ENCODE data around the gene FAM131A.
A peak's percentile ranks its signal among the peaks of the same experiment; 100 is the strongest.

The FAM131A gene, protein sequence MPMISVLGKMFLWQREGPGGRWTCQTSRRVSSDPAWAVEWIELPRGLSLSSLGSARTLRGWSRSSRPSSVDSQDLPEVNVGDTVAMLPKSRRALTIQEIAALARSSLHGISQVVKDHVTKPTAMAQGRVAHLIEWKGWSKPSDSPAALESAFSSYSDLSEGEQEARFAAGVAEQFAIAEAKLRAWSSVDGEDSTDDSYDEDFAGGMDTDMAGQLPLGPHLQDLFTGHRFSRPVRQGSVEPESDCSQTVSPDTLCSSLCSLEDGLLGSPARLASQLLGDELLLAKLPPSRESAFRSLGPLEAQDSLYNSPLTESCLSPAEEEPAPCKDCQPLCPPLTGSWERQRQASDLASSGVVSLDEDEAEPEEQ

DNA sequence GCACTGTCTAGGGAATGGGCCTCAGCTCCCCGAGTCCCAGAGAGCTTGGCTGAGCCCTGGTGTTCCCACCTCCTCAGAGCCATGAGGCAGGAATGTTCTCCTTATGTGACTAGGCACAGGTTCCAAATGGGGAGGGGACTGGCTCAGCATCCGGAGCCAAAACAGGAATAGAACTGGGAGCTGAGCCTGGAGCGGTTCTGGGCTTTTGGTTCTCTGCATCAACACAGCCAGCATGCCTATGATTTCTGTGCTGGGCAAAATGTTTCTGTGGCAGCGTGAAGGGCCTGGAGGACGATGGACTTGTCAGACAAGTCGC is at the start of gene FAM131A:
TSS of gene FAM131A (plus strand) at position 202 of the 316 bp plus-strand sequence. CDS start at position 233, 31 bp downstream.
- DNase-seq (ENCODE audit: low read depth, low spot score): peak; percentile 70

DNA sequence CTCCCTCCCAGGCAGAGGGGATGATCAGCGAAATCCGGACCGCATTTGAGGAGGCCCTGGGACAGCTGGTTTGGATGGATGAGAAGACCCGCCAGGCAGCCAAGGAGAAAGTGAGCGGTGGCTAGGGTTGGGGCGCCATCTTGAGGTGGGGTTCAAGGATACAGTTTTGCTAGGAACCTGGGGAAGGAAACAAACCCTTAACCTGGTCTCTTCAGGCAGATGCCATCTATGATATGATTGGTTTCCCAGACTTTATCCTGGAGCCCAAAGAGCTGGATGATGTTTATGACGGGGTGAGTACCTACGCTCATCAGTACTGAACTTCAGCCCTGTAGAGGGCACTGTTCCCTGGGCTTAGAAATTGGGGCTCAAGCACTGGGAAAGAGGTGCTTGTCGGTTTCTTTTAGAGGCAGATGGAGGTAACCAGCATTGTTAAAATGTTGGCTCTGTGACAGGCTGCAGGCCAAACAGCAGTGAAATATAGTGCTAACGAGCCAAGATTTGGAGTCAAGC is 47.9 kb upstream of the FAM131A start:
- DNase-seq (ENCODE audit: low read depth, low spot score): peak; percentile 67

DNA sequence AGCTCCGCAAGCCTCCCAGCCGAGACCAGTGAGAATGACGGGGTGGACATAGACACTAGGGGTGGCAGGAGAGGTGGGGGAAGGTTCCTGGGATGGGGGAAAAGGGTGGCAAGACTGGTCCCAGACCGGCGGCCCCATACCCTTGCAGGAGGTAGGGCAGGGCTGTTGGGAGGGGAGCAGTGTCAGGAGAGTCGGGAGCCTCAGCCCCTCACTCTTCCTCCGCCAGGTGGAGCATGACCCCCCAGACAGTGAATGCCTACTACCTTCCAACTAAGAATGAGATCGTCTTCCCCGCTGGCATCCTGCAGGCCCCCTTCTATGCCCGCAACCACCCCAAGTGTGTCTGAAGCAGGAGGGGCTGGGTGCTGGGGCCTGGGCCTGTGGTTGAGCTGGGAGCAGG is 47.1 kb upstream of the FAM131A start:
- no peak for DNase-seq (ENCODE audit: low read depth, low spot score)

DNA sequence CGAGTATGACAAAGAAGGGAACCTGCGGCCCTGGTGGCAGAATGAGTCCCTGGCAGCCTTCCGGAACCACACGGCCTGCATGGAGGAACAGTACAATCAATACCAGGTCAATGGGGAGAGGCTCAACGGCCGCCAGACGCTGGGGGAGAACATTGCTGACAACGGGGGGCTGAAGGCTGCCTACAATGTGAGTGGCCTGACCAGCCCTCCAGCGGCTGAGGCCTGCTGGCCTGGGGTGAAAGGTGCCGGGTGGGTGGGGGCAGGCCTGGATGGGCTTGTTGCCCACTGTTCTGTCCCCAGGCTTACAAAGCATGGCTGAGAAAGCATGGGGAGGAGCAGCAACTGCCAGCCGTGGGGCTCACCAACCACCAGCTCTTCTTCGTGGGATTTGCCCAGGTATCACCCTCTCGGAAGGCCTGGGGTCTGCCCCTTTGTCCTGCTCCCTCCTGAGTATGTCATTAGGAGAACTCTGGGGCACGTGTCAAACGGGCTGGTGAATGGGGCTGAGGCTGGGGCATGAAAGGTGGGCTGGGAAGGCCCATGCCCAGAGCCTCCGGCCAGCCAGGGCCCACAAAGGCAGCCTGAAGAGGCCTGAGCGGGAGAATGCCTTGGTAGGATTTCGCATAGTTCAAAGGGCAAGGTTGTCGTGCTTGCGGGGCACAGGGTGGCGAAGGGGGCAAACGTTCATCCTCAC is 46.2 kb upstream of the FAM131A start:
- DNase-seq (ENCODE audit: low read depth, low spot score): no peak

DNA sequence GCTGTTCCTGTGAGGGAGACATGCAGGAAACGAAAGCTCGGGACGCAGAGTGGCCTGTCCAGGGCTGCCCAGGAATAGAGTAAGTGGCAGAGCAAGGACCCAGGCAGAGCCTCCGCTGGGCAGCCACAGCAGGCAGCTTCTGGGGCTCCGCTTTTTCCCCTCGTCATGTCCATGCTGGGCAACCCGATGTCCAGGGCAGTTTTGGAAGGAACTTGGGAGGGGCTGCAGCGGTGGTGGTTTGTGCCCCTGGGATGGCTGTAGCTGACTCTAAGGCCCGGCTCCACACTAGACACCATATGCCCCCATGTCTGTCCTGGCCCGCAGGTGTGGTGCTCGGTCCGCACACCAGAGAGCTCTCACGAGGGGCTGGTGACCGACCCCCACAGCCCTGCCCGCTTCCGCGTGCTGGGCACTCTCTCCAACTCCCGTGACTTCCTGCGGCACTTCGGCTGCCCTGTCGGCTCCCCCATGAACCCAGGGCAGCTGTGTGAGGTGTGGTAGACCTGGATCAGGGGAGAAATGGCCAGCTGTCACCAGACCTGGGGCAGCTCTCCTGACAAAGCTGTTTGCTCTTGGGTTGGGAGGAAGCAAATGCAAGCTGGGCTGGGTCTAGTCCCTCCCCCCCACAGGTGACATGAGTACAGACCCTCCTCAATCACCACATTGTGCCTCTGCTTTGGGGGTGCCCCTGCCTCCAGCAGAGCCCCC is 45.5 kb upstream of the FAM131A start:
- no peak for DNase-seq (ENCODE audit: low read depth, low spot score)

DNA sequence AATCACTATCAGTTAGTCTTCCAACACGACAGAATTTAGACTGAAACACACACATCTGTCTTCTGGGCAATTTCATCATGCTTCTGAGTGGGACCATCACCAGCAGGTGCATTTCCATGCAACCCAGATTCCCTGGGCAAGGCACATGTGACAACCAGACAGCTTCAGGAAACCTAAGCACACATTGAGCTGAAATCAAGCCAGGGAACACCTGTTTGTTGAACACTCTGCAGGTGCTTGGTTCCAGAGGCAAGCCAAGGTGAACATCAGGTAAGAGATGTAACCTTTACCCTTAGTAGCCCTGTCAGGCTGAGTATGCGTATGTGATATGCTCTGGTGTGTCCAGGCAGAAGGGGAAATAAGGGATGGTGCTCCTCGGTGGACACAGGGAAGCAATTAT is 41.6 kb upstream of the FAM131A start:
- DNase-seq (ENCODE audit: low read depth, low spot score): no peak

DNA sequence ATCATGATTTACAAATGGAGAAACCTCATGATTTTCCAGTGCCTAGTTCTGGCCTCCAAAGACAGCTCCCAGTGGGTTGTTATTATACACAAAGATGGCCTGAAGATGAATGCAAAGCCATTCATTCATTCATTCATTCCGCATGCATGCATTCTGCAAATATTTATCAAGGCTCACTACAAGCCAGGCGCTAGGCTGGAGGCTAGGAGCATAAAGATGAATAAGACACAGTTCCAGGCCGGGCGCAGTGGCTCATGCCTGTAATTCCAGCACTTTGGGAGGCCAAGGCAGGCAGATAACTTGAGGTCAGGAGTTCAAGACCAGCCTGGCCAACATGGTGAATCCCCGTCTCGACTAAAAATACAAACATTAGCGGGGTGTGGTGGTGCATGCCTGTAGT is 40.8 kb upstream of the FAM131A start:
- DNase-seq (ENCODE audit: low read depth, low spot score): no peak

DNA sequence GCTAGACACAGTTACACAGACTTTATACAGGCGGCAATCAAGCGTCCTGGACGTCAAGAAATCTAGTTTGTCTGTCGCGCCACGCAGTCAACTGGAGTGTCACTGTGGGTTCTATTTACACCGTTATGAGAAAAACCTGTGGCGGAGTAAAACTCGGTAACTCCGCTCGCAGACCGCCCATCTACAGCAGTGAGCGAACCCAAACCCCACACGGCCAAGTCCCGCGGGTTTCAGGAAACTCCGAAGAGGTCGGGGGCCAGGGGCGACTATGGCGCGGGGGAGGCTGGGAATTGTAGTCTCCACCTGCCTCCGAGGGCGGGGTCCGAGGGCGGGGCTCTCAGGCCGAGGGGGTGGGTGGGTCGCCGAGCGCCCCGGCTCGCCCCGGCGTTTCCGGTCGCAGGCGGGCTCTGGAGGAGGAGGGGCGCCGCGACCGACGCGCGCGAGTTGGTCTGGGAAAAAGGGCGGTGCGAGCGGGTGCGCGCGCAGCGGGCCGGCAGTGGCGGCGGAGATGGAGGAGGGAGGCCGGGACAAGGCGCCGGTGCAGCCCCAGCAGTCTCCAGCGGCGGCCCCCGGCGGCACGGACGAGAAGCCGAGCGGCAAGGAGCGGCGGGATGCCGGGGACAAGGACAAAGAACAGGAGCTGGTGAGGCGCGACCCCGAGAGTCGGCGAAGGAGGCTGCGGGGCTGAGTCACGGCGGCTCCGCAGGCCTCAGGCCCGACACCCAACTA is 38.5 kb upstream of the FAM131A start, which contains the start of gene PSMD2:
TSS of gene PSMD2 (plus strand) at position 483 of the 729 bp plus-strand sequence. CDS start at position 509, 26 bp downstream.
- peak; percentile 99 for DNase-seq (ENCODE audit: low read depth, low spot score)

DNA sequence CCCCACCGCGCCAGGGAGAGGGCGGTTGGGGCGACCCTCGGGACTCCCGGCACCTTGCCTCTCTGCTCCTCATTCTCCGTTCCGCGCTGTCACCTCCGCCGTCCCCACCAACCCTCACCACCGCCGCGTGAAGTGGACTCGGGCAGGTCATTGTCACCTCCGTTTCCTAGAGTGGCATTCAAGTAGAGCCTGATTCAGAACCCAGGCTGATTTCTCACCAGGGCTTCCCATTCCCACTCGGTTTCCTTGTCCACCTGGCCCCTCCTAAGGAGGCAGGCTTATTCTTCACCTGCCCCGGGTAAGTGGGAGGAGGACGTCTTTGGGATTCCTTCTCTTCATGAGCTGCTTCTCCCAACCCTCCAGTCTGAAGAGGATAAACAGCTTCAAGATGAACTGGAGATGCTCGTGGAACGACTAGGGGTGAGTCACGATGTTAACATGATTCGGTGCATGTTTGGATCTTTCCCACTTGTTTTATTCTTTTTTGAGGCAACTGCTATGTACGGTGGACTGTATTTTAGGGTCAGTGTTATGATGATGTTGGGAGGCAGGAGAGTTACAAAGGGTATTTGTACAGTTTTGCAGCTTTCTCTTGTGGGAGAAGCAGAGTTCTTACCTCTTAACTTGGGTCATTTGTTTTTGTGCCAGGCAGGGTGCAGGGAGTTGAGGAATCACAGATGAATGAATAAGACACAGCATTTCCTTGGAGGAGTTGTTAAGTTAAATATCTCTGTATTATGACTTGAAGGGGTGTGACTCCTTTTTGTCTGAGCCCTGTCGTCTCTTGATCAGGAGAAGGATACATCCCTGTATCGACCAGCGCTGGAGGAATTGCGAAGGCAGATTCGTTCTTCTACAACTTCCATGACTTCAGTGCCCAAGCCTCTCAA is 37.7 kb upstream of the FAM131A start:
- peak; percentile 46 for DNase-seq (ENCODE audit: low read depth, low spot score)

DNA sequence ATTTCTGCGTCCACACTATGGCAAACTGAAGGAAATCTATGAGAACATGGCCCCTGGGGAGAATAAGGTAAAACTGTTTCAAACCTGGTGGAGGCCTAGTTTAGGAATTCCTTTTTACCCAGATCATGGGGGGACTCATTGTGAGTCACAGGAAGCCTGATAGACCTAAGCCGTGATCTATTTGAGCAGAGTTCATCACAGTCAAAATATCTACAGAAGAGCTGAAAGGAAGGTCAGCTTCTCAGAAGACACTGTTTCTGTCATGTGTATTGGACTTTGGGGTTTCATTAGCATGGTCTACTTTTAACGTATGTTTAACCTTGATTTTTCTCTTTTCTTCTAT is 37.1 kb upstream of the FAM131A start:
- DNase-seq (ENCODE audit: low read depth, low spot score): peak; percentile 28

DNA sequence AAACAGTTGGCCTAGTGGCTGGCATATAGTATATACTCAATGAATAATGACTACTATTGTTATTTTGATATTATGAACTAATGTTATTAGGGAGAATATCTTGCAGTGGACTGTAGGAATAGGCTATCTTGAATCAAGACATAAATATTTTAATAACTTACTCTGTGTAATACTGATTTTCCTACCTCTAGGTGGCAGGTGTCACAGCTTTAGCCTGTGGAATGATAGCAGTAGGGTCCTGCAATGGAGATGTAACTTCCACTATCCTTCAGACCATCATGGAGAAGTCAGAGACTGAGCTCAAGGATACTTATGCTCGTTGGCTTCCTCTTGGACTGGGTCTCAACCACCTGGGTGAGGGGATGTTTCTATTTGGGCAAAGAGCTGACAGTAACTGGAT is 31.8 kb upstream of the FAM131A start:
- DNase-seq (ENCODE audit: low read depth, low spot score): peak; percentile 22

DNA sequence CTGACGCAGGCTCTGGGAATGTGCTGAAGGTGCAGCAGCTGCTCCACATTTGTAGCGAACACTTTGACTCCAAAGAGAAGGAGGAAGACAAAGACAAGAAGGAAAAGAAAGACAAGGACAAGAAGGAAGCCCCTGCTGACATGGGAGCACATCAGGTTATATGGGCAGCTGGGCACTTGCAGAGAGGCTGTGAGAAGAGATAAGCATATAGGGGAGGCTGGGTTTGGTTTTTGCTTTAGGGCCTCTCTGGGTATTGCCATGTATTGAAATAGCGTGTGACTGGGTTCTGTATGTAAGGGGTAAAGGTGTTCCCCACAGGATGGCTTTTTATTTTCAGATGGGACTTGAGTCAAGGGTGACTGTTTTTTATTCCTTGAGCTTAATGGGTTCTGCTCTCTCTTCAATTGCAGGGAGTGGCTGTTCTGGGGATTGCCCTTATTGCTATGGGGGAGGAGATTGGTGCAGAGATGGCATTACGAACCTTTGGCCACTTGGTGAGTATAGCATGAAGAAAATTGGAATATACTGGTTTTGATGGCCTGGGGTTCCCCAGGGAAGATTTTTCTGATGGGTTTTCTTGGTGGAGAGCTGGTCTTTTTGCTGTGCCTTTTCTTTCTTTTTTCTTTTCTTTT is 30.9 kb upstream of the FAM131A start:
- no peak for DNase-seq (ENCODE audit: low read depth, low spot score)

DNA sequence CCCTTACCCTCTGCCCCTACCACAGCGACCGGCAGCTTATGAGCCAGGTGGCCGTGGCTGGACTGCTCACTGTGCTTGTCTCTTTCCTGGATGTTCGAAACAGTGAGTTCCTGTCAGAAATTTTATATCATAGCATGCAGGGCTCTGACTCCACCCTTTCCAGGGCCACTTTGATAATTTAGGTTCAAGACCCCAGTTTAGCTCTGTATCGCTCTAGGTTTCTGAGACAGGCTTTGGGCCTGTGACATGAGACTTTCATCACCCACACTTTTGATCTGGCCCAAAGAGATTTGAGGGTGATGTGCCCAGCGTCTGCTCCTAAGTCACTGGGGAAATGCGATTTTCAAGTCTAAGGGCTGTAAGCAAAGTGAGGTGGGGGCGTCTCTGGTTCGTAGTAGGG is 29.5 kb upstream of the FAM131A start:
- DNase-seq (ENCODE audit: low read depth, low spot score): no peak

DNA sequence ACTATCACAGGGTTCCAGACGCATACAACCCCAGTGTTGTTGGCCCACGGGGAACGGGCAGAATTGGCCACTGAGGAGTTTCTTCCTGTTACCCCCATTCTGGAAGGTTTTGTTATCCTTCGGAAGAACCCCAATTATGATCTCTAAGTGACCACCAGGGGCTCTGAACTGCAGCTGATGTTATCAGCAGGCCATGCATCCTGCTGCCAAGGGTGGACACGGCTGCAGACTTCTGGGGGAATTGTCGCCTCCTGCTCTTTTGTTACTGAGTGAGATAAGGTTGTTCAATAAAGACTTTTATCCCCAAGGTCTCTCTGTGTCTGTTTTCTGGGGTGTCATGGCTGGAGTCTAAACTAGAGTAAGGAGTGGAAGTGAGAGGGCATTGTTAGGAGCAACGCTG is 28.7 kb upstream of the FAM131A start:
- DNase-seq (ENCODE audit: low read depth, low spot score): no peak

DNA sequence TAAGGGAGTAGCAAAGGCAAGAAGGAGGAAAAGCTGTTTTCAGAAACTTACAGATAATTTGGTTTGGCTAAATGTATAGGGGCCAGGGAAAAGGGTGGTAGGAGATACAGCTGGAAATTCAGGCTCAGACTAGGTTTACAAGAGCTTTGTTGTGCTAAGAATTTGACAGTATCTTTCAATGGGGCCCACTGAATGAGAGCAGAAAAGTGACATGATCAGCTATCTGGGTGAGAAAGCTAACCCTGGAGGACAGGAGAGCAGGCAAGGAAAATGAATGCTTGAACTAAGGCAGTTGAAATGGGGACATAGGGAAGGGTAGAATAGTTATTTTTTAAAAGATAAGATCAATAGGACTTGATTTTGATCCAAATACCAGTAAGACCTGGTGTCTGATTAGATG is 25.8 kb upstream of the FAM131A start:
- DNase-seq (ENCODE audit: low read depth, low spot score): no peak

DNA sequence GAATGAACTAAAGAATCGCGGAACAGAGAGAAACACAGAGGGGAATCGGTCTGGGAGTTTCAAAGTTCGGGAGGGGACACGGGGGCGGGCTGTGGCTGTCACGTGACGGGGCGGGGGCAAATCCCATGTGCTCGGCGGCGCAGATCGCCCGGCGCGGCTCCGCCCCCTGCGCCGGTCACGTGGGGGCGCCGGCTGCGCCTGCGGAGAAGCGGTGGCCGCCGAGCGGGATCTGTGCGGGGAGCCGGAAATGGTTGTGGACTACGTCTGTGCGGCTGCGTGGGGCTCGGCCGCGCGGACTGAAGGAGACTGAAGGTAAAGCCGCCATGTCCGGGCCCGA is 23.1 kb upstream of the FAM131A start, which contains the start of gene EIF4G1:
TSS of gene EIF4G1 (plus strand) at position 244 of the 337 bp plus-strand sequence. CDS start 1,191 bp downstream, outside the sequence.
- peak; percentile 98 for DNase-seq (ENCODE audit: low read depth, low spot score)

DNA sequence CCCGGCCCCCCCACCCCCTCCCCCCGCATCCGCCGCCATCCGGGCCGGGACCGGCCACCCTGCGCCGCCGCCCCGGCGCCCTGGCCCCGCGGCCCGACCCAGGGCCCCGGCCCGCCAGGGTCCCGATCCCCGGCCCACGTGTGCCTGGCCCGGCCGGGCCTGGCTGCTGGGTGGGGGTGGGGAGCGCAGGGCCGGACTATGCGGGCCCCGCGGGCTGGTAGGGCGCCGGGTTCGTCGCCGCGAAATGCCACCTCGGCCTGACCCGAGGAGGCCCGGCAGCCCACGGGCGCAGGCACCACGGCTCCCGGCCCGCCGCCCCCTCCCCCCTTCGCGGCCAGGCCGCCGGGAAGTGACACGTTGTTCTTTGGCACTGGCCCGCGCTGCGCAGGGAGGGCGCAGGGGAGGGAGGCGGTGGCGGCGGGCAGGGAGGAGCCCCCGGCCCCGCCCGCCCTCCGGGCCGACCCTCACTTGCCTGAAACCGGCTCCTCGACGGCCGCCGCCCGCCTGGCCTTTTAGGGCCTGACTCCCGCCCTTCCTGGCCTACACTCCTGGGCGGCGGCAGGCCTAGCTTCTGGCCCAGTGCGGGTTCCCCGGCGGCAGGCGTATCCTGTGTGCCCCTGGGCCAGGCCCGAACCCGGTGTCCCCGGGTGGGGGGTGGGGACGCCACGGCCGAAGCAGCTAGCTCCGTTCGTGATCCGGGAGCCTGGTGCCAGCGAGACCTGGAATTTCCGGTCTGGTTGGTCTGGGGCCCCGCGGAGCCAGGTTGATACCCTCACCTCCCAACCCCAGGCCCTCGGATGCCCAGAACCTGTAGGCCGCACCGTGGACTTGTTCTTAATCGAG is 22.5 kb upstream of the FAM131A start:
- DNase-seq (ENCODE audit: low read depth, low spot score): peak; percentile 94

DNA sequence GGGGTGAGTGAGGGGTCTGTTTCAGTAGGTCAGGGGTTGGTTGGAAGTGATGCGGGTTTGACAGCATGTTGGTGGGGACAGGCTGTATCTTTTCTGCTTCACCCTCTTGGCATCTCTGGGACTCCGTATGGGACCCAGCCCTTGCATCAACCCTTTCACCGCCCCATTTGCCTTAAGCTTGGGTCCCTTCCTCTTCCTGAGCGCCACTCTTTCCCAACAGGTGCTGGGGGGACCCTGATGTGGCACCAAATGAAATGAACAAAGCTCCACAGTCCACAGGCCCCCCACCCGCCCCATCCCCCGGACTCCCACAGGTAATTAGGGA is 21.9 kb upstream of the FAM131A start:
- no peak for DNase-seq (ENCODE audit: low read depth, low spot score)

DNA sequence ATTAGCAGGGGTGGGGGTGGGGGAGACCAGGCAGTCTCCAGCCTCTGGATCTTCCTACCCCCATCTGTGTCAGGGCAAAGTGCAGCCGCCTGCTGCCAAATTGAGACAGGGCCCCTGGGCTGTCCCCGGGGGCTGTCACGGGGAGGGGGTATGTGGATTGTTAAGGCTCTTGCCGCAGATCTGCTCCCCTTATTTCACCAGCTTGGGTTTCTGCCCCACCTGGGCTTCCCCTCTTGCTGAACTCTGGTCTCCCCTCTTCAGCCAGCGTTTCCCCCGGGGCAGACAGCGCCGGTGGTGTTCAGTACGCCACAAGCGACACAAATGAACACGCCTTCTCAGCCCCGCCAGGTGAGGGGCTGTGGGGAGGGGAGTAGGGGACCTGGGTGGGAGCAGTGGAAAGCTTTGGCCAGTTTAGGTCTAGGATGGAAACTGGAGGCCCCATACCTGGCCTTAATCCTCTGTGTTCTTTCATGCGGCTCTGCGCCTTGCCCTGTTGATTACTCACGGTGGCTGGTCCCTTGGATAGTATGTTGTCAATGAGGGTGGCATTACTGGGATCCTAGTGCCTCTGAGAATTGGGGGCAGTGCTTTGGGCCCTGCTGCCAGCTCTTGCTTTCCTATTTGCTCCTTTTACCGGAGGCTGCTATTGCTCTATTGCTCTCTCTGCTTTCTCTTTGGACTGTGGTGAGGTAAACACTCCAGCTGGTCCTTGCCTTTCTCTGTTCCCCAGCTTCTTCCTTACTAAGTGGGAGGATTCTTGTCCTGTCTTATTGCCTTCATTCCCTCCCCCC is 21.3 kb upstream of the FAM131A start:
- DNase-seq (ENCODE audit: low read depth, low spot score): peak; percentile 28

Data from astrocyte of the hippocampus (primary cell).